HG03025 (cell line): ENCODE measurements around the gene MGAT3.

ENCODE experiments used
- ATAC-seq: cut with Tn5 transposase; IDR thresholded peaks from one replicate; pipeline ENCODE4 v1.9.1; 2021; ENCODE audit warnings: mild to moderate bottlenecking, moderate library complexity; ENCODE audit not compliant: unreplicated experiment, low FRiP score

MGAT3 gene

DNA sequence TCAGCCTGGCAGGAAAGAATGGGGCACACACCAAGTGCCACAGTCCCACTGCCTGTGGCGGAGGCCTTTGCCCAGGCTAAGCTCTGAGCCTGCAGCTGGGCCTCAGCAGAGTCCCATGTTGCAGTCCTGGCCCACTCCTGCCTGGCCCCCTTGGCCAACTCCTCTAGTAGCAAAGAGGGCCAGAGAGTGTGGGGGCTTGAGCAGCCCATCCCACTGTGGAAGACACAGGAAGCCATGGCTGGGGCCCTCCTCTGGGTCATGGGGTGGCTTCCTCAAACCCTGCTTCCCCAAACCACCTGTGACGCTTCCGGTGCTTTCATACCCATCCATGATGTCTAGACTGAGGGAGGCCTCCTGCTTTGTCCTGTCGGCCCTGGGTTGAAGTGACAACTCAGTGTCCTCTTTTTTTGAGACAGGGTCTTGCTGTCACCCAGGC is 69.9 kb downstream of the MGAT3 start:
- no peak for ATAC-seq

DNA sequence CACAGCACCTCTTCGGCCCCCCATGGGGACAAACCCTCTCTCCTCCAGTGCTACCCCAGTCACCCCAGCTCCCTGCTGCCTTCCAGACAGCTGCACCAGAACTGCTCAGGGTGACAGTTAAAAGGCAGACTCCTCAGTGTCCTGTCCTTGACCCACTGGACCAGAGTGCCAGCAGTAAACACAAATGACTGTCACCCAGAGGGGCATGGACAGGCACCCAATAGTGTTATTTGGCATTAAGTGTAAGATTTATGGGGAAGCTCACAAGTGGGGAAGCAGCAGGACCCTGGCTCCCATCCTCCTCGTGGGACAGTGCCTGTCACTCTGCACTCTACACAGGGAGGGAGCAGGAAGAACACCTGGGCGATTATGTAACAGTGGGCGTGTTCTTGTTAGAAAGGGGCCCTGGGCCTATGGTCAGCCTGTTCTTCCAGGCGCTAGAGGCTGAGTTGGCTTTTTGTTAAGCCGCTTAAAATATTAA is 70.7 kb downstream of the MGAT3 start:
- no peak for ATAC-seq

DNA sequence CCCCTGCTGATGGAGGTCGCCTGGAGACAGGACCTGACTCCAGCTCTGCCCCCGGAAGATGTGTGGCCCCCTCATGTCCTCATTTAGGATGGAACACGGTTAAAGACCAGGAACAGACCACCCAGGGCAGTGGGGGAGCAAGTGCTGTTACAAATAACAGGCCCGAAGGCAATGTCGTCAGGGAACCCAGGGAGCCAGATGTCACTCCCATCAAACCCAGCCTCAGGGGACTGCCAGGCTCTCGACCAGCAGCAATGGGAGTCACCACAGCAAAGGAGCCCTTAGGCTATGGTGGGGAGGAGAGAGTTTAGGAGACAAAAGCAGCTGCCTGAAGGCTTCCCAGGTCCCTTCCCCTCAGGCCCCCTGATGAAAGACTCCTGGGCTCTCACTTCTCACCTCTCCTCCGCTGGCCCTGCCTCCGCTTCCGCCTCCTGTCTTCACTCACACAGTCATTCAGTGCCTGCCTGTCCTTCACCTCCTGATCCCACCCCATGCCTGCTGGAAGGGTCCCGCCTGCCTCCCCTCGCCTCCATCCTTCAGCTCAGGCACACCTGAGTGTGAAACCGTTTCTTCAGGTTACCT is 71.4 kb downstream of the MGAT3 start:
- no peak for ATAC-seq

DNA sequence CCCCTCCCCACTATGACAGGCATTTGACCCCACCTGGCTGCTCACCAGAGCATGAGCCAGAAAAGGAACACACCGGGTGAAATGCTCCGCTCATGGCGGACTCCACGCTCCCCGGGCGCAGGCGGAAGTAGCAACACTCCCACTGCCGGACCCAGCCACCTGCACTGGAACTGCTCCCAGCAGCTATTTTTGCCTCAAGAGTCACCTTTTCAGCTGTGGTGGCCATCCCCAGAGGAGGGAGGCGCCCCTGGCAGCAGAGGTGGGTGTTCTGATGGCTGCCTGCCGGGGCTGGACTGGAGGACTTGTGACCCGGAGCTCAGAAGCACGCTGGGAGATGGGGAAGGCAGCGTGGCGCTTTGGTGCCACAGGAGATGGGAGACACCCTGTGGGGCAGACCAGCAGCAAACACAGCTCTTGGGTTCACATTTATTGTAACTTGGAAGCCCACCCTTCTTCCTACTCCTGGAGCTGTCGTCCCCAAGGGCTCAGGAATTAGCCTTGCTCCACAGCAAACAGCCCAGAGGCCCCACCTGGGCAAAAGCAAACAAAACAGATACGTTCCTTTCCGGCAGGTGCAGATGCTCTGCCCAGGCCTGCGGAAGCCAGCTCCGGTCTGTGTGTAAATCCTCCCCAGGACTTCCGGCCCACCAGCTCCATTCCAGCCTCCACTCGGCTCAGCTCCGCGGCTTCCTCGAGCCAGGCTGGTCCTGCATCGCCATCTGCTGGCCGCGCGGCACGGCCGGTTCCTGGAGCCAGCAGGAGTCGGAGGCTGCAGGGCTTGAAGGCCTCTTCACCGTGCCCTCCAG is 72.1 kb downstream of the MGAT3 start:
- ATAC-seq: no peak

DNA sequence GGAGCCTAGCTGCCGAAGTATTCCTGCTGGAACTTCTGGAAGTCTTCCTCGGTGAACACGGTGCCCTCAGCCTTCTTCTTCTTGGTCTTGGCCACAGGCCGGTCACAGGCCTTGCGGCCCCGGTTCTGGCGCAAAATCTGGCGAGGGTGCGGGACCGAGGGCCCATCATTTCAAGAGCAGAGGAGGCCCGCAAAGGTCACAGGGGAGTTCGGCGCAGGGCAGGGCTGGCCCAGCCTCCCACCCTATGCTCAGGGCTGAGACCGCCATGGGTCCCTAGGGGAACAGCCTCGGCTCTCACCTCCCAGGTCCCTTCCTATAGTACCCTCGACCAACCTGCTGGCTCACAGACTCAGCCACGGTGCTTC is 72.7 kb downstream of the MGAT3 start:
- ATAC-seq: no peak

DNA sequence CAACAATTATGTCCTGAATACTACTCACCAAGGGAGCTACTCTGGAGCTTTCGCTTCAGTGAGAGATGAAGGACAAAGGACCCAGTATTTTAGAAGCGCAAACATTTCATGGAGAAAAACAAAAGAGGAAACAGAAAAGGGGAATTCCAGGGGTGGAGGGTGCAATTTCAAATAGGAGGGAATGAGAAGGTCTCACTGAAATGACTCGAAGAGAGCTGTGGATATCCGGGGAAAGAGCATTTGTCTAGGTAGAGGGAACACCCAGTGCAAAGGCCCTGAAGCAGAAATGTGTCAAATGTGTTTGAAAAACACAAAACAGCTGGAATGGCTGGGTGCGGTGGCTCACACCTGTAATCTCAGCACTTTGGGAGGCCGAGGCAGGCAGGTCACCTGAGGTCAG is 73.3 kb downstream of the MGAT3 start:
- ATAC-seq: no peak

- no peak for ATAC-seq
Measured at GRCh38 chr22:39530692-39531331, 74.0 kb downstream of the MGAT3 start.

- peak; percentile 65 for ATAC-seq
Measured at GRCh38 chr22:39532215-39533073, 75.6 kb downstream of the MGAT3 start, which contains the start of gene RPS19BP1. TSS of gene RPS19BP1 (minus strand) at chr22:39532748. CDS start at chr22:39532738, 10 bp downstream.

- no peak for ATAC-seq
Measured at GRCh38 chr22:39534092-39534506, 77.3 kb downstream of the MGAT3 start.

- no peak for ATAC-seq
Measured at GRCh38 chr22:39534591-39535356, 78.0 kb downstream of the MGAT3 start.

- ATAC-seq: no peak
Measured at GRCh38 chr22:39535357-39535725, 78.5 kb downstream of the MGAT3 start.

DNA sequence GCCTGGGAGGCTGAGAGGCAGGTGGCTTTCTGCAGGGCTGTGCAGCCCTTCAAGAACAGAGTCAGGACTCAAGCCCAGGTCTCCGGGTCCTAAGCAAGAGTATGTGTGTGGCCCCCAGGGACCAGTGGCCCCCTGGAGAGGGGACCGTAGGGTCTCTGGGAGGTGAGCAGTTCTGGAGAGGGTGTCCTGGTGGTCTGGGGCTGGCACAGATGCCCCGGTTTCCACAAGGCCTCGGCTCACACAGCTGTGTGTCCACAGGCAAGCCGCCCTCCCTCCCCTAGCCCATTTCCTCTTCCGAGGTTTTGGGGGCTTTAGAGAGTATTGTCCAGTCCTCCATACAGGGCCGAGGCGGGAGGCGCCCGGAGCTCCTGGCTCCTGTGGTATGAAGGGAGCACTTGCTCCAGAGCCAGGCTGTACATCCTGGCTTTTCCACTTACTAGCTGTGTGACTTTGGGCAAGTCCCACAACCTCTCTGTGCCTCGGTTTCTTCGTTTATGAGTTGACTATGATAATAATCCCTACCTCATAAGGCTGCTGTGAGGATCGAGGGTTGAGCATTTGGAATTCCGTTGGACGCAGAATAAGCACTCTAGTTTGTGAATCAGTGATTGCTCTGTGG is 79.1 kb downstream of the MGAT3 start:
- no peak for ATAC-seq

DNA sequence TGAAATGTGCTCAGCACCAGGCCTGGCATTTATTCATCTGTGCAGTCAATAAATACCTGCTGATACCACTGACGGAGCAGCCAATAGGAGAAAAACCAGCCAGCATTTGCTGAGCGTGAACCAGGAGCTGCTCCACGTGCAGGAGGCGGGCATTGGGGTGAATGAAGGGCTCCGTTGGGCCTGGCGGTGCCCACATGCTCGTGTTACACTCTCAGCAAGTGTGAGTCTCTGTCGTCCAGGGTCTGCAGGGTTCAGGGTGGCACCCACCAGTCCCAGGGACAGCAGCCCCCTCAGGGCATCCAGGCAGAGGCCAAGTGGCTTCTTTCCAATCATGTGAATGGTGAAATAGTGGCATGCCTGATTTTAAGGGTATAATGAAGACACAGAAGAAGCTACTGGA is 79.9 kb downstream of the MGAT3 start:
- ATAC-seq: no peak

- no peak for ATAC-seq
Measured at GRCh38 chr22:39537975-39538374, 81.2 kb downstream of the MGAT3 start.
